Stimulated activated naive CD8-positive, alpha-beta T cell treated with anti-CD3 and anti-CD28 coated beads, Interleukin-15, Interleukin-2, amounts not matched to agents 100 ng/mL and 50 ng/mL, for 24 hours (primary cell): ENCODE data around the gene CAB39.
A peak's percentile ranks its signal among the peaks of the same experiment; 100 is the strongest.

Source experiments
- H3K27ac Mint-ChIP-seq: one replicate; pipeline ENCODE4 v1.8.0; 2021; ENCODE audit warnings: mild to moderate bottlenecking, mixed read lengths
- H3K27me3 Mint-ChIP-seq: one replicate; pipeline ENCODE4 v1.8.0; 2021; ENCODE audit warnings: mixed read lengths
- H3K36me3 Mint-ChIP-seq: one replicate; pipeline ENCODE4 v1.8.0; 2021; ENCODE audit warnings: low read depth, mixed read lengths
- H3K4me1 Mint-ChIP-seq: one replicate; pipeline ENCODE4 v1.8.0; 2021; ENCODE audit warnings: low read depth, mixed read lengths
- H3K4me3 Mint-ChIP-seq: one replicate; pipeline ENCODE4 v1.8.0; 2021; ENCODE audit warnings: mild to moderate bottlenecking, mixed read lengths
- H3K9me3 Mint-ChIP-seq: one replicate; pipeline ENCODE4 v1.8.0; 2021; ENCODE audit warnings: mixed read lengths

CAB39 gene

DNA sequence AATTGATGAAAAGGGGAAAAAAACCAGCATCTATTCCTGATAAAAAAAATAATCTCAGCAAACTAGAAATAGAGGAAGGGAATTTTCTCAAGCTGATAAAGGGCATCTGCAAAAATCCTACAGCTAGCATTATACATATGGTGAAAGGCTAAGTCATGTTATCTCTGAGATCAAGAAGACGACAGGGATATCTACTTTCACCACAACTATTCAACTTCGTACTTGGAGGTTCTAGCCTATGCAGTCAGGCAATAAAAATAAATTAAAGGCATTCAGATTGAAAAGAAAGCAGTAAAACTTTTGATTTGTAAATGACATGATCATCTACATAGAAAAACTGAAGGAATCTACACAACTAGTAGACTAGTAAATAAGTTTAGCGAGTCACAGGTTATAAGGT lies 58.2 kb downstream of the CAB39 start:
- Mint-ChIP-seq H3K4me3 (no peak overlapping the region), H3K27me3 (no peaks in the 10 kb centered on the region), H3K4me1 (peaks cover 84% of the 10 kb centered on the region), H3K36me3 (peaks cover 76% of the 10 kb centered on the region), H3K27ac (peak overlapping the region; percentile 54), H3K9me3 (no peaks in the 10 kb centered on the region)

DNA sequence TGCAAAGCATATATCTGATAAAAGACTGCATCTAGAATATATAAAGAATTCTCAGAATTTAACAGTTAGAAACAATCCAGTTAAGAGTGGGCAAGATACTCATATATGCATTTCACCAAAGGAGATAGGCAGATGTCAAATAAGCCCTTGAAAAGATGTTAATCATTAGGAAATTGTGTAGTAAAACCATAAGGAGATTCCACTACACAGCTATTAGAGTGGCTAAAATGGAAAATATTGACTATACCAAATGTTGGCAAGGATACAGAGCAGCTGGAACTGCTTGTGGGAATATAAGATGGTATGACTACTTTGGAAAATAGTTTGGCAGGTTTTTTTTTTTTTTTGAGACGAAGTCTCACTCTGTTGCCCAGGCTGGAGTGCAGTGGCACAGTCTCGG lies 59.5 kb downstream of the CAB39 start:
- Mint-ChIP-seq H3K36me3 (peaks cover 68% of the 10 kb centered on the region), H3K4me3 (no peak overlapping the region), H3K27ac (no peak overlapping the region), H3K27me3 (no peaks in the 10 kb centered on the region), H3K9me3 (no peaks in the 10 kb centered on the region), H3K4me1 (peaks cover 79% of the 10 kb centered on the region)

DNA sequence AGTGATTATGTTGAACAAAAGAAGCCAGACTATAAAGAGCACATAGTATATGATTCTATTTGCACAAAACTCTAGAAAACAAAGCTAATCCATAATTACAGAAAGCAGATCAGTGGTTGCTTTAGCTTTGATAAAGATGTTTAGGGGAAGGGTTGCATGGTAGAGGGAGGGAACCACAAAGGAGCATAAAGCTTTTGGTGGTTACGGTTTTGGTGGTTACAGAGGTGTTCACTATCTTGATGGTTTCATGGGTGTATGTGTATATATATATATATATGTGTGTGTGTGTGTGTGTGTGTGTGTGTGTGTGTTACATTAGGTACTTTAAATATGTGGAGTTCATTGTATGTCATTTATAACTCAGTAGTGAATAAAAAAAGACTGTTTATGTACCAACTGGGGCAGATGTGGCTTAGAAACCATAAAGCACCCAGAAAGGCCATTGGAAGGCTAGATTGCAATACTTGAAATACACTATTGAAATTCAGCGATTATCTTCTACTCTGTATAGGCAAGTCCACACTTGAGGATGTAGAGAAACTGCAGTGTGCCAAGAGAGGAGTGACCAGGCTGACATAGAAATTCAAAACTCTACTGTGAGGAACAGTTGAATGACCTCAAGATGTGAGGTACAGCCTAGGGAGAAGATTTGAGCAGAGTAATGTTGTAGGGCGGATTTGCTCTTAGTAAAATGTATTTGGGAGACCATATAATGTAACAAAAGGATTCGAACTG lies 60.6 kb downstream of the CAB39 start:
- no peaks in the 10 kb centered on the region for H3K9me3 Mint-ChIP-seq
- peak overlapping the region; percentile 50 for H3K27ac Mint-ChIP-seq
- H3K27me3 Mint-ChIP-seq = no peaks in the 10 kb centered on the region
- H3K4me3 Mint-ChIP-seq = no peak overlapping the region
- peaks cover 65% of the 10 kb centered on the region for H3K36me3 Mint-ChIP-seq
- H3K4me1 Mint-ChIP-seq = peaks cover 80% of the 10 kb centered on the region

DNA sequence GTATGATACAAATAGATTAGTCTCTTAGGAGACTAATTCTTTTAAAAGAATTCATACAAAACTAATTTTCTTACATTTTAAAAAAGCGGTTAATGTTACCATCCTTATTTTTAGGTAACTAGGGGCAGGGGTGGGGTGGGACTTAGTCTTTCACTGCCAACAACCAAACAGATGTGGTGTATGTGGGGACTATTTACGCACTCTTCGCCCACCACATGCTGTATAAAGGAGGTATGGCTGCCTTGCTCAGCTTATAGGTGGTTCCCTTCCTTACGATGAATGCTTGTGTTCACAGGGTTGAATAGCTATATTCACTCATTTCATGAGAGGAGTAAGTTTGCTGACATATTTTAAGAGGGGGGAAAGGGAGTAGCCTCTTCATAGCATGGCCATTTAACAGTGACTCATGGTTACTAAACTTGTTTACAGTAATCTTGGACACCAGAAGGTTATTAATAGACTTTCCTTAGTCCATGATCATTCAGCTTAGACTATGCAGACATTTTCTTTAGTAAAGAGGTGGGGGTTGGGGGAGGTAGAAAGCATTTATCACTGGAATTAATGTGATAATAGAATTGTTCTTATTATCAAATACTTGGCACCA lies 61.8 kb downstream of the CAB39 start:
- H3K4me3 Mint-ChIP-seq = no peak overlapping the region
- H3K4me1 Mint-ChIP-seq = peaks cover 80% of the 10 kb centered on the region
- H3K9me3 Mint-ChIP-seq = no peaks in the 10 kb centered on the region
- H3K27me3 Mint-ChIP-seq = no peaks in the 10 kb centered on the region
- peak overlapping the region; percentile 17 for H3K27ac Mint-ChIP-seq
- H3K36me3 Mint-ChIP-seq = peaks cover 62% of the 10 kb centered on the region

DNA sequence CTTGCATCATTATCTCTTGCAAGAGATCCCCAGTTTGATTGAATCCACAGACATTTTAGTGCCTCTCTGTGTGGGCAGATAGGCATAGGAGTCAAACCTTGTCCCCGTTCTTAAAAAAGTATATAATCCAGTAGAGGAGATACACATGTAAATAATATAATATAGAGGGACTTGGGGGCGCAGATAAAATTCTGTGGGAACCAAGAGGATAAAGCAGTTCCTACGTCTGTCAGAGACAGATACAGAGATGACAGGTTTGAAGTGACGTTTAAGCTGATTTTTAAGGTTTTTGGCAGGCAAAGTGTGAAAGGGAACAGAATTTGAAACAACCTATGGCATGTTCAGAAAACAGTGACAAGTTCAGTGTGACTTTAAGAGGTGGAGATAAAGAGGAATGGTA lies 63.1 kb downstream of the CAB39 start:
- Mint-ChIP-seq H3K4me3 (no peak overlapping the region), H3K4me1 (peaks cover 84% of the 10 kb centered on the region), H3K9me3 (no peaks in the 10 kb centered on the region), H3K27ac (peak overlapping the region; percentile 6), H3K27me3 (no peaks in the 10 kb centered on the region), H3K36me3 (peaks cover 70% of the 10 kb centered on the region)

DNA sequence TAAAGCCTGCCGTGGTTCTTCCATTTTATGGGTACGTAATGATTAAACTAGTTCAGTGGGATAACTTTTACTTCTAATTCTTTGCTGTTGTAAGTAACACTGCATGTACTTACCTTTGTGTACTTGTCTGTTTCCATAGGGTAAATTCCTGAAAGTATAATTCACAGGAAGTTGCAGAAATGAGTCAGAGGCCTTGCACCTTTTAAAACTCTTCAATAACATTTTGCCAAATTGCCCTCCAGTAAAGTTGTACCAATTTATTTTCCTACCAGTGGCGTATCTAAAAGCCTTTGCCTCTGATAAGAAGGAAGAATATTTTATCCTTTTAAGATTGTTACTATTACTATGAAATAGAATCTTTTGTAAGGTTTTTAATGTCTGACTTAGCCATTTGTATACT lies 65.1 kb downstream of the CAB39 start:
- peak overlapping the region; percentile 71 for H3K27ac Mint-ChIP-seq
- peak overlapping the region; percentile 5 for H3K4me3 Mint-ChIP-seq
- H3K27me3 Mint-ChIP-seq = no peaks in the 10 kb centered on the region
- no peaks in the 10 kb centered on the region for H3K9me3 Mint-ChIP-seq
- H3K4me1 Mint-ChIP-seq = peaks cover 84% of the 10 kb centered on the region
- peaks cover 65% of the 10 kb centered on the region for H3K36me3 Mint-ChIP-seq

DNA sequence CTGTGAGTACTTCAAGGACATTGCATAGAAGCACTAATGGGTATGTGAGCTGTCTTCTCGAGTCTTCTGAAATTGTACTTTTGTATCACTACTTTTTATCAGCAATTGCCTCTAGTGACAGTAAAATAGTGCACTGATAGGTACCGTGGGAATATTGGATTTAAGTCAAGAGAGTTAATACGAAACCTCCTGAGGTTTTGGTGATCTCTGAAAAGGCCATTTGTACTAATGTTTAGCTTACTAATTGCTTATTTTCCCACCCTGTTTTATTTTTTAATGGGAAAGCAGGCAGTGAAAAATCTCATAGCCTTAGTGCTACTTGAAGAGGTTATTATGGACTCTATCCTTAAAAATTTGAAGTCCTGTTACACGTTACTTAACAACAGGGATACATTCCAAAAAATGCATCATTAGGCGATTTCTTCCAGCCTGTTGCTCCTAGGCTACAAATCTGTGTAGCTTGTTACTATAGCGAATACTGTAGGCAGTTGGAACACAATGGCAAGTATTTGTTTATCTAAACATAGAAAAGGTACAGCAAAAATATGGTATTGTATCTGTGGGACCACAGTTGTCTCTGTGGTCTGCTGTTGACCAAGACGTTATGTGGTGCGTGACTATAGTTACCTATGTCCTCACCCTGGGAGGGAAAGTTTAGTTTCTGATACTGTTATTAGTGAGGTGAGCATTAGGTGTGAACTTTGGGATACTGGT lies 65.9 kb downstream of the CAB39 start:
- Mint-ChIP-seq H3K4me3 (no peak overlapping the region), H3K27ac (peak overlapping the region; percentile 71), H3K9me3 (no peaks in the 10 kb centered on the region), H3K4me1 (peaks cover 76% of the 10 kb centered on the region), H3K27me3 (no peaks in the 10 kb centered on the region), H3K36me3 (peaks cover 63% of the 10 kb centered on the region)

DNA sequence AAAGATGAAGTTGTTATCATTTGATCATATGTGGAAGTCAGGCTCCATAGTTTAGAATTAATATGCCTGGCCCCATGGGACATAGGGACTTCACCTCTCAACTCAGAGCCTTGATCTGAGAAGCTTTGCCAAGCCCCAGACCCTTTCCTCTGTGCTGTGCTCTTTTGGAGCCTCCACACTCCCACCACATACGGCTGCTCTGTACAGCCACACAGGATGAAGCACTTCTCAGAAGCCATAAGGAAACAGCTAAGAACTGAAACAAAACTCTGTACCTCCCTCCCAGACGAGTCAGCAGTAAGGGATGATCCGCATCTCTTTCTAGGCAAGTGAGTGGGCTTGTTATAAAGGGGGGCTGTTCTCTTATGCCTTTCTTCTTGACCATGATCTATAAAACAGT lies 66.5 kb downstream of the CAB39 start:
- H3K27ac Mint-ChIP-seq = peak overlapping the region; percentile 59
- peaks cover 64% of the 10 kb centered on the region for H3K36me3 Mint-ChIP-seq
- H3K4me1 Mint-ChIP-seq = peaks cover 77% of the 10 kb centered on the region
- no peaks in the 10 kb centered on the region for H3K27me3 Mint-ChIP-seq
- H3K4me3 Mint-ChIP-seq = no peak overlapping the region
- H3K9me3 Mint-ChIP-seq = peaks cover 2% of the 10 kb centered on the region

DNA sequence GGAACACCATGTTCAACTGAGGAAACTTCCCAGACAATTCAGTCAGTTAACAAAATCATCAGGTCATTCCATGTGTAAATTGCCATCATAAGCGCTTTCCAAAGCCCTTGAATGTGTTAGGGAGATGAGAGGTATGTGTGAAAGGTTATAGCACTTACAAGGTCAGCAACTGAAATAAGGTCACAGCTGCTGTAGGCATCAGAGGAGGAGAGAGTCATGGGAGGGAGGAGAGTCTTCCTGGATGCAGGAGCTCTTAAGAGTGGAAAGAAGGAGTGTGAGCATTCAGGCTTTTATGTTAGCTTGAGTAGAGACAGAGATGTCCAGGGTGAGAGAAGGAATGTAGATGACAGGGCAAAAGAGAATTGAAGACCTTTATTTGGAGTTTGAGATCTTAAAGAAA lies 67.0 kb downstream of the CAB39 start:
- Mint-ChIP-seq H3K27ac (peak overlapping the region; percentile 15), H3K27me3 (no peaks in the 10 kb centered on the region), H3K36me3 (peaks cover 66% of the 10 kb centered on the region), H3K9me3 (peaks cover 6% of the 10 kb centered on the region), H3K4me1 (peaks cover 79% of the 10 kb centered on the region), H3K4me3 (no peak overlapping the region)

DNA sequence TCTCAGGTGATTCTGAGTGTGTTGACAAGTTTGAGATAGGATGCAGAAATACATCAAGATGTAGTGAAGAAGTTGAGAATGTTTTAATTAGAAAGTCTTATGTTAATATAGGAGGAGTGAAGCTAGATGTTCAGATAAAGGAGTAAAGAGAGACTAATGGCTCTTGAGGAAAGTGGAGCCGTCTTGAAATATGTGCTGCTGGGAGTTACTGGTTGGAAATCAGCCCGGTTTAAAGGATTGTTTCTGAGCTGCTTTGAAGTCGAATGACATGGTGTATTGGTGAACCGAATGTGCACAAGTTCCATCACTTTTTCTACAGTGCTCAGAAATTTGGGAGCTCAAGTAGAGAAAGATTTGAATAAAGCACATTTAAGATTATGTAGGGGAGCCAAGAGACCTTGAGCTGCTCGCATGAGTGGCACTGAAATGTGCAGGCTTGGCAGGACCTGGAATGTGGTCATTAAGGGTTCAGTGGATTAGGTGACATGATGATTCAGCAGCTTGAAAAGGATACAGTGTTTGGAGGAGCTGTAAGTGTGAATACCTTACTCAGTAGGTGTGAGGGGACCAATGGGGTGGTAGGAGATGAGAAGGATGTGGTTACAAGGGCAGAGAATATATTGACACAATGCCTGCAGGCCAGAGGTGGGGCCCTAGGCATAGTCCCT lies 68.6 kb downstream of the CAB39 start:
- peaks cover 6% of the 10 kb centered on the region for H3K9me3 Mint-ChIP-seq
- peak overlapping the region; percentile 75 for H3K27ac Mint-ChIP-seq
- peaks cover 89% of the 10 kb centered on the region for H3K4me1 Mint-ChIP-seq
- no peaks in the 10 kb centered on the region for H3K27me3 Mint-ChIP-seq
- peaks cover 67% of the 10 kb centered on the region for H3K36me3 Mint-ChIP-seq
- no peak overlapping the region for H3K4me3 Mint-ChIP-seq

DNA sequence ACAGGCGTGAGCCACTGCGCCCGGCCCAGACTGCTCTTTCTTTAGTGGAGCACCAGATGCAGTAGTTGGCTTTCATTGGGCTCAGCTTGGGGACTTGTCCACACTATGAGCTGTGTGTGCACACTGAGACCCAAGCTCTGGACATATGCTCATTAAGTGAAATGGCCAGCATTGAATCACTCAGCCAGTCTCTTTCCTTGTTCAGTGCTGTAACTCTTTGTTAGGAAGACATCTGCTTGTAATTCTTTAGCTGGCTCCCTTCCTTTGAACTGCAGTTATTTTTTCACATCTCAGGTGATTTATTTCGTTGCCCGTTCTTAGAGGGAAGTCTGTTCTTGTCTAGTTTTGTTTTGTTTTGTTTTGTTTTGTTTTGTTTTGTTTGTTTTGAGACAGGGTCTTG lies 70.5 kb downstream of the CAB39 start:
- Mint-ChIP-seq H3K27ac (peak overlapping the region; percentile 16), H3K27me3 (no peaks in the 10 kb centered on the region), H3K4me1 (peaks cover 87% of the 10 kb centered on the region), H3K9me3 (peaks cover 20% of the 10 kb centered on the region), H3K36me3 (peaks cover 78% of the 10 kb centered on the region), H3K4me3 (no peak overlapping the region)

DNA sequence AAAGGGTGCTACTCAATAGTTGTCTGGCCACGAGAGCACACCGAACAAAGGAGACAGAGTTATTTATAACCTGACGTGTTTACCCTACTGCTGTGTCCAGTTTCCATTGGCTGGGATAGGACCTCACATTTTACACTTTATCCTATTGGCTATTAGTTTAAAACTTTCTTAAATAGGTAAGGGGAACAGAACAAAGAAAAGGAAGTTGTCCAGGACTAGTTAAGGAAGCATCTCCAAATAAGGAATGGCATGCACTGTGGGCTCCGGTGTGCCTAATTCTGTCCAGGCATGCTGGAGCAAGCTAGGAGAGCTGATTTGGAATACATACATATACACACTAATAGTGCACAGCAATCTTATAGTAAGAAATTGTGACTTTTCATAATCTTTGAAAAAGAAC lies 72.2 kb downstream of the CAB39 start:
- Mint-ChIP-seq H3K27ac (peak overlapping the region; percentile 72), H3K27me3 (no peaks in the 10 kb centered on the region), H3K36me3 (peaks cover 84% of the 10 kb centered on the region), H3K4me1 (peaks cover 77% of the 10 kb centered on the region), H3K9me3 (peaks cover 31% of the 10 kb centered on the region), H3K4me3 (no peak overlapping the region)

DNA sequence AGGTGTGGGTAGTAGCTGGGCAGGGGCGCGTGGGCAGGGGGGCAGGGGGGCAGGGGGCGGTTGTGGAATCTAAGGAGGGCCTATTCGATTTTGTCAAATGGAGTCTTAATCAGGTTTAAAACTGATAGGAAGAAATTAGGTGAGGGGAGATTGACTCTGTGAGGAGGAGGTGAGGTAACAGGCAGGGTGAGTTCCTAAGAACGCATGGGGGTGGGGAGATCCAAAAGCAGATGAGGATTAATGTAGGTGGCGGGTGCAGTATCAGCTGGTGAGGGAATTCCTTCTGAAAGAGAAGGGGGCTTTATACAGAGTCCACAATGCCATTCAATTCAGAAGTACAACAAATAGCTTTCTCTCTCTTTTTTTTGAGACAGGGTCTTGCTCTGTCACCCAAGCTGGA lies 72.7 kb downstream of the CAB39 start:
- H3K36me3 Mint-ChIP-seq = peaks cover 85% of the 10 kb centered on the region
- H3K4me1 Mint-ChIP-seq = peaks cover 74% of the 10 kb centered on the region
- H3K9me3 Mint-ChIP-seq = peaks cover 33% of the 10 kb centered on the region

DNA sequence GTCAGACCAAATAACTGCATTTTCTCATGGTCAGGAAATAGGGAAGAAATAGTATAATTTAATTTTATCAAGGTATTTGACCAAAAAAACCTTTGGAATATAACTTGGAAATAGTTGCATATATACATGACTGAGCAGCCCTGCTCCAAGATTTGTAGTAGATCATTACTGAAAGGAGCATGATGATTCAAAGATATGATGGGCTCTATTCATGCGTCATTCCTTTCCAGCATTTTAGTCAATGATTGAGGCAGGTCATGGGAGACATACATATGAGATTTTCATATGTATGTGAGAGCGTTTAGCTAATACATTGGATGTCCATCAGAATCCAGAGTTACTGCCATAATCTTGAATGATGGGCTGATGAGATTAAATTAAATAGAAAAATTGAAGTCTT lies 74.5 kb downstream of the CAB39 start:
- H3K36me3 Mint-ChIP-seq = peaks cover 91% of the 10 kb centered on the region
- H3K9me3 Mint-ChIP-seq = peaks cover 35% of the 10 kb centered on the region
- no peak overlapping the region for H3K4me3 Mint-ChIP-seq
- H3K27ac Mint-ChIP-seq = no peak overlapping the region
- peaks cover 64% of the 10 kb centered on the region for H3K4me1 Mint-ChIP-seq
- no peaks in the 10 kb centered on the region for H3K27me3 Mint-ChIP-seq

More for the DNA sequence above, 72.7 kb downstream of the CAB39 start:
- Mint-ChIP-seq H3K4me3 (no peak overlapping the region), H3K27me3 (no peaks in the 10 kb centered on the region), H3K27ac (no peak overlapping the region)
